Endometrial microvascular endothelial cells (primary cell): ENCODE measurements around the gene TRIM25. TPM values are rescaled to one million over a fixed set of nuclear protein-coding genes. Genes with fewer than 3 reads are reported as not detected.

Experiments used
- in situ Hi-C: cut with HindIII; loops from 2 replicates; pipeline ENCODE4 v1.10.0; 2017; ENCODE audit warnings: low sequenced_read_pairs, low pct_unique_long_range_greater_than_20kb; ENCODE audit errors: inconsistent ontology term
- total RNA-seq: library from RNA; depleted of rRNA; stranded (reverse); fragments of >200 nt; gene quantifications from one replicate; pipeline ENCODE4 v1.2.3, GENCODE V29; 2015; ENCODE audit errors: inconsistent ontology term

TRIM25 gene
- total RNA-seq, 1 donor from 2014 or later = 61.0 TPM

DNA sequence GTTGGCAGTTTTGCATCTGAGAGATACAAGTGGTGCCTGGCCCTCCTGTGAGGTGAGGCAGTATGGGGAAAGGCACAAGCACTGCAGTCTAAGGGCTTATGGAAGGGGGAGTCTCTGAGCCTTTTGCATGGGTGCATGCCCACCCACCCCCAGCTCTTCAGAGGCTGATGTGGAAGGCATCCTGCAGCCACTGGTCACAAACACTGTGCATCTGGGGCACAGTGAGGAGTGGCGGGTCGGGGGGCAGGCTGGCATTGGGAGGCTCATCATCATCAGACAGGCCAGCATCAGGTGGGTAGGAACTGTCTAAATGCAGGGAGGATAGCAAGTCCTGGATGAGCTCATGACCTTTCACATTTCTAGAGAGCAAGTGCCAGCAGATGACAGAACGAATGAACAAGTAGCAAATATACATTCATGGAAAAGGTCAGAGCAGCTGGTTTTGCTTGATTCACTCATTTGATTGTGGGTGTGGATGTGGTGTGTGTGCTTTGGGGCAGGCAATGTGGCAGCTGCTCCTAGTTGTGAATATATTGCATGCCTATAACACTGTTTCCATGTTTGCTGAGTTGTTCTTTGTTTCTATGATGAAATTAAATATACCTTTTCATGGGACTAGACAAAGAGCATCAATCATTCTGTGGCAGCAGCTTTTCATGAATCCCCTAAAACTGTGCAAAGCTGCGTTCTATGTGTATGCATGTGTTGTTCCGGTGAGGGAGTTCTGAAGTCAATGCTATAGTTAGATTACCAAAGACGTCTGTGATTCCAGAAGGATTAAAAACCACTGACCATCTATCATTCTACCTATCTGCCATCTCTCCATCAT, 29.2 kb downstream of the TRIM25 start:
- in situ Hi-C loops = no loop called here

DNA sequence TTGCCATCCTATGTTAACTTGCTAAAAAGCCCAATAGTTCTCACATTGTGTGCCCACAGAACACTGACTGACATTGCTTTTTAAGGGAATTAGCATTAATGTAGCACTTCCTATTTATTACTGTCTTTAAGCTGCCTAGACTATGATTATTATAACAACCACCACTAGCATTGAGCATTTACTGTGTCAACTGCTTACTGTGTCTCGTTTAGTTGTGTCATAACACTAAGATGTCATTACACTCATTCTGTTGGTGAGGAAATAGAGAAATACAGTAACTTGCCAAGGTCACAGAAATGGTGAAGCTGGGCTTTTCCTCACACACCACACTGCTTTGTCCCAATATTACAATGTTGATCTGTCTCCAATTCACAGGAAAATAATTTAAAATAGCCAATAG, 30.2 kb downstream of the TRIM25 start:
- in situ Hi-C loops = no loop called here

DNA sequence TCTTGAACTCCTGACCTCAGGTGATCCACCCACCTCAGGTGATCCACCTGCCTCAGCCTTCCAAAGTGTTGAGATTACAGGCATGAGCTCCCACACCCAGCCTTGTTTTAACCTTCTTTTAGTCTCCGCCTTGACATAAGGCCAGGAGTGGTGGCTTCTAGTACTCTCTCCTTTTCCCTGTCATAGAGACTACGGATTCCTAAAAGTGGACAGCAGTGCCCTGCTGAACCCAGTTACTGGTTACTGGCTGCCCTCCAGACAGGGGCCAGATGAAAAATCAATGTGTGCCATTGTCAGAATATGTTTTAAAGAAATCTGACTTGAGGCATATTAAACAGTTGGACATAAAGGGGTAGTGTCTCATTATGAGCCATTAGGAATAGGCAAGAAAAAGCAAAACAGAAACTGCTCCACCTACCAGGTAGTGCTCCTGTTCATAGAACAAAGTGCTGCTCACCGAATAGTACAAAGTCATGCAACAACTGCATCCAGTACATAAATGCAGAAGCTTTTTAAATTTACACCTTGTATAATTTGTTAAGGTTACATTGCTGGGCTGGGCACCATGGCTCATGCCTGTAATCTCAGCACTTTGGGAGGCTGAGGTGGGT, 32.1 kb downstream of the TRIM25 start:
- in situ Hi-C loops = no loop called here

DNA sequence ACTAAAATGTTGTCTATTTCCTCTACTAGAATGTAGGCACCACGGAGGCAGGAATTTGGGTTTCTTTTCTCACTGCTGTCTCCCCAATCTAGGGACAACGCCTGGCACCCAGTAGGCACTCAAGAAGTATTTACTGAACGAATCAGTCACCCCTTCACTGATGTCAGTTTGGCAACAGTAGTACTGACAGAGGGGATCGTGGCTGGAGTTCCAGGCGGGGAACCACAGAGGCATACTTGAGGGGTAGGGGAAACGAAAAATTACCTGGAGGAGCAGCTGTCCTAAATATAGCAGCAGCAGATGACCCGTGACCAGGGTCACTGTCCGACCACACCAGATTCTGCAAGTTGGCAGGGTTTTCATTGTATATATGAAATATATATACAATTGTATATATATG, 33.3 kb downstream of the TRIM25 start:
- in situ Hi-C loops = no loop called here

DNA sequence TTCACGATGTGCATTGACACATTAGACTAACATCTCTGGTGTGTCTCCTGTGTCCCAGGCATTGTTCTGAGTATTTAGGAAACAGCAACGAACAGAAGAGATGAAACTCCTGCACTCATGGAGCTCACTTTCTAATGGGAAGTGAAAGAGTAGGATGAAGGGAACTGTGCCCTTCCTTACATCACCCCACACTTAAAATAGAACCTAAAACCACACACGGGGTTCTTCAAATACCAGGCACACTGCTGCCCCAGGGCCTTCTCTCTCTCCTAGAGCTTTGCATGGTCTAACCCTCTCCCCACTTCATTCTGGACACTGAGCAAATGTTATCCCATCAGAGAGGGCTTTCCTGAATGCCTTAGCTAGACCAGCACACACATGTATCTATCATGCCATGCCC, 33.7 kb downstream of the TRIM25 start:
- in situ Hi-C loops = no loop called here

DNA sequence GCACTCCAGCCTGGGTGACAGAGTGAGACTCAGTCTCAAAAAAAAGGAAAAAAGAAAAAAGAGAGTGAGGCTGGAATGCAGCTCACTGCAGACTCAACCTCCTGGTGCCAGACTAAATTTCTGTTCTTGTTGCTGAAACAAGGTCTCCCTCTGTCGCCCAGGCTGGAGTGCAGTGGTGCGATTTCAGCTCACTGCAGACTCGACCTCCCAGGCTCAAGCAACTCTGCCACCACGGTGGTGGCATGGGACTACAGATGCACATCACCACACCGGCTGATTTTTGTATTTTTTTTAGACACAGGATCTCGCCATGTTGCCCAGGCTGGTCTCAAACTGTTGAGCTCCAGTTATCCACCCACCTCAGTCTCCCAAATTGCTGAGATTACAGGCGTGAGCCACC, 34.6 kb downstream of the TRIM25 start:
- in situ Hi-C loops = no loop called here

DNA sequence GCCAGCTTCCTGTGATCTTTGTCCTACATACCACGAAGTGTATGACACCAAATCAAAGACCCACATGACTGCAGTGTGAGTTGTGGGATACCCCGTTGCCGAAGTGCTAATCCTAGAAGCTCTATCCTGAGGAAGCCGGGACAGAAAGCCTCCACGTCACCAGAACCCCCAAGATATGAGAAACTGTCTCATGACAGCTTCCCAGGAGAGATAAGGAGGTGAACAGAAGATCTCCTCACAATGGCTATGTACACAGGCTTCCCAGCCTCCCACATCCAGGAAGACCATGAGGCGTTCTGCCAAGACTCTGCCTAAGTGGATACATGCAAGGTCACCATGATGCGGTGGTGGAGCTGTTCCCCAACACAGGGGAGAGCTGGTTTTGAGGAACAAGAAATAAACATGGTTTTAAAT, 37.1 kb downstream of the TRIM25 start:
- in situ Hi-C loops = no loop called here

DNA sequence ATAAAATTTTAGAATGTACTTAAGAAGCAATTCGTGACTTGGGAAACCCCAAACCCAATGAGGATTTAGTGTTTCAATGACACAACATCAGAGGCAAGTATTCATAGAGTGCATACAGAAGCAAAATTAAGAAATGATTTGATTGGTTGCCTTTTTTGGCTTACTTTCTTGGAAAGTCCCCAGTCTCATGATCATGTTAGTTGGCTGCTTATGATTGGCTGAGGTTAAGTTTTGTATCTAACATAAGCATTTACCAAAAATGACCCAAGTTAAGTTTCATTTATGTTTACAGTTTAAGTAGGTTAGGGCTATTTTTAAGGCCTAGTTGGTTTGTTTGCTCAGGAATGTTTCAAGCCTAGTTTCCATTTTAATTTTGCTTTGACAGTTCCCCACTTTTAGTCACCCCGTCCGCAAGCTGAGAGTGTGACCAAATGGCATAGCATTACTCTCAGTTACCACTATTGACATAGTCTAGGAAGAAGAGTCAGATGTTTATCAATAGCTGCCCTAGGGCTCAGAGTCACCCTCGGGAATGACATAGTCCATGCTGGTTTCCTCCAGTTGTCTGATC, 43.7 kb downstream of the TRIM25 start:
- in situ Hi-C loops = no loop called here

DNA sequence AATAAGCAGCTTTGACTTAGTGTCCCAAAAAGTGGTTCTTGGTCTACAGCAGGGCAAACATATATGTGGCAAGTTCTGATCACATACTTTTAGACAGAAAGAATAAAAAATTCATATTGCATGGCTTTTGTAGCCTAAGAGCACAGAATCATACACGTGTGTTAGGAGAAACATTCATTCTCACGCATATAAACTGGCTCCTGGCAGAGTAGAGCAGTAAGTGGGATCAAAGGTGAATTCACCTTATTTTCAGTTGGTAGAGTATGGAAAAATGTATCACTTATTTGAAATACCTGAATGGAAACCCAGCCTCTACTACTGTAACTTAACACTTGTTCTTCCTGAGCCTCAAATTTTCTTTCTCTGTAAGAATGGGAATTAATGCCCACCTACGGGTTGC, 45.1 kb downstream of the TRIM25 start:
- in situ Hi-C loops = no loop called here

DNA sequence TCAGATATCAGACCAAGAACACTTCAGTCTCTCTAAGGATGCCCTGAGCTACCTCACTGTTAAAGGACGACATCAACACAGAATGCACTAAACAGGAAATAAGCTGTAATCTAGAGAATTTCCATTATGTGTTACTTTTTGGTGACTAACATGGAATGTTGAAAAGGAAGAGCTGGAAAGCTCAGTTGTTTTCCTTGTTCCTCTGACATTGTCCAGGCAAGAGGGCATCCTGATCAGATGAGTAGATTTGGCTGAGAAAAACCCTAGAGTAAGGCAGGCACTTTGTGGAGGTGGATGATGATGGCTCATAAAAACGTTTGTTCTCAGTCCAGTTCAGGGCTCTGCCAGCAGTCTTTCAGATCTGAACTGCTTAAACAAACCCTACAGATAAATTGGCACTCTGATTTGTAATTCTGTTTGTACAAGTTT, 45.9 kb downstream of the TRIM25 start:
- in situ Hi-C loops = no loop called here

DNA sequence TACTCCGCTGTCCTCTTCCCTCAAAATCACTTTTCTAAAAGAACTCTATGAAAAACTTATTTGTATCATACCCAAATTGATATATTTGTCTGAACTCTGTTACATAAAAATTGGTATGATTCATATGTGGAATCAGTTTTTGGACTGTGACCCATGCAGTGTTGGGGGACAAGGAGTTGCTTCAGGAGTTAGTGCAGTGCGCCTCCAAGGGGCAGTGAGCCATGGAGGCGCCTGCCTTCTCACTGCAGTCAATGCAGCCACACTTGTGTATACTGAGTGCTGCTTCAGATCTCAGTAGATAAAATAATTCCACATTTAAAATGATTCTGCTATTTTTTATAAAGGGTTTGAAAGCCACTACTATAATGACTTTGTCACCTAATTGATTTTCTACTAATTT, 47.4 kb downstream of the TRIM25 start:
- in situ Hi-C loops = no loop called here

DNA sequence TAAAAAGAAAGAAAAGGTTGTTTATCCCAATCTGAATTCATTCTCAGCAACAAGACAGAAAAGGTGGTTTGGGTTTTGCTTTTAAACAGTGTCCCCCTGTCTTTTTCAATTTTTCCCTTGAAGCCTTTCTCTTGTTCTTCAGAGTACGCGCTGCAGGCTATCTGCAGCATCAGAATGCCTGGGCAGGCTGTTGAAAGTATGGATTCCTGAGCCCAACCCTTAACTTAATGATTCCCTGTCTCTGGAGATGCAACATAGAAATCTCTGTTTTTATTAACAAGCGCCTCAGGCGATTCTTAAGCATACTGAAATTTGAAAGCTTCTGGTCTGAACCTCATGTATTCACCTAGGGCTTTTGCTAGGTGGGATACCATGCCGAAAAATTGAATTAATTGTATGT, 47.8 kb downstream of the TRIM25 start:
- in situ Hi-C loops = no loop called here

DNA sequence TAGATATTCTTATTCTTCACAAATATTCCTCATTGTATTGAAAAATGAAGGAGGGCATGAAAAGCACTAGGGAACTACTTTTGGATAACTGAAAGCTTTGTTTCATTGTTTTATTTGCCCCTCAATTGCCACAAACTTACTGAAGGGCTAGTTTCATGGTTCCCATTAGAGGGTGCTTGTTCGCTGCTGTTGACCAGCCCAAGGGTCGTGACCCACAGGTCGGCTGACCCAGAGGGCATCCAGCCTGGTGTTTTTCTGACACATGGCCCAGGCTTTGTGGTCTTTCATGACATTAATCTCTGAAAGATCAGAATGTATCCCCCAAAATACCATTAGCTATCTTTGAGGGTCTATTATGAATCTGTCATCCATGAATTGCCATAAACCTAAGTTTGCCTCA, 49.9 kb downstream of the TRIM25 start:
- in situ Hi-C loops = no loop called here

DNA sequence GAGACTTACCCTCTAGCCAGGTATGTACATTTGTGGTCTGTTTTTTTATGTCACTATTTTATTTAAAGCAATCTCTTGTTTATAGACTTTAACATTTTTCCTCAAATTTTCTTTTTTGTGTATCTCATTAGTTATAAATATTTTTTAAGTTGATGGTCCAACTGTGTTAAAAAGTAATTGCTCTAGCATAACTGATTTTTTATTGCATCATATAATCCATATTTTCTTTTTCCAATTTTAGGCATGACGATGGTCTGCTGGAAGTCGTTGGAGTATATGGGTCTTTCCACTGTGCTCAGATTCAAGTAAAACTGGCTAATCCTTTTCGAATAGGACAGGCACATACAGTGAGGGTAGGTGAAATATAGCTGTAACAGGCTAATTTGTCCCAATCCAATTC, 52.0 kb downstream of the TRIM25 start:
- in situ Hi-C loops = no loop called here

DNA sequence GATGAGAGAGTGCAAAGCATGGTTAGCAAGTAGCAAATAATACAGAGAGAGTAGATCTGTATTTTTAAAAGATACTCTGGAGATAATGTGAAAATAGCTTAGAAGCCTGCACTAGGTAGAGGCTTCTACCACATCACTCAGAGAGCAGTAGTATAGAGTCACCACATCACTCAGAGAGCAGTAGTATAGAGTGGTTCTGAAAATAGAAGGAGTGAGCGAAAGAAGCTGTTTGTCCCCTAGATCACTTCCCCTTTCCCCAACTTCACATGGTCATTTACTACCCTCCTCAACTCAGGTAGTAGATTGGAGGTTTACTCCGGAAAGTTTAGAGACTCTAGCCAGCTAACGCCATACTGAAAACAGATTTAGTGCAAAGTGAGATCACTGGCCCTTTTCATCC, 62.8 kb downstream of the TRIM25 start:
- in situ Hi-C loops = no loop called here

DNA sequence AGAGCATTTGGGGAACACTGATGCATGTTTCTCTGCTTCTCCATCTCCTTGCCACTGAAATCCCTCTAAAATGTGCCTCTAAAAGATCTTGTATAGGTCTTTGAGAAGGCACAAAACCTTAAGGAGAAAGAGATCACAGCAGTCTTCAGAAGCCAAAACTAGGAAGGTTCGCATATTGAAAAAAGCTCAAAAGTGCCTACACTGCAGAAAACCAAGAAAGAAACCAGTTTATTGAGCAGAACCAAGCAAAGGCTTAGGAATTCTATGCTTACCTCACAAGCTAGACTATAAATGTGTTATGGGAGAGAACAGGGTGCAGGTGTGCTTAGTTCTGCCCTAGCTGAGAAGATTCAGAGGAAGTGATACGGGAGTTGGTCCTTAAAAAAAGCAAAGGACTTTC, 63.3 kb downstream of the TRIM25 start:
- in situ Hi-C loops = no loop called here

DNA sequence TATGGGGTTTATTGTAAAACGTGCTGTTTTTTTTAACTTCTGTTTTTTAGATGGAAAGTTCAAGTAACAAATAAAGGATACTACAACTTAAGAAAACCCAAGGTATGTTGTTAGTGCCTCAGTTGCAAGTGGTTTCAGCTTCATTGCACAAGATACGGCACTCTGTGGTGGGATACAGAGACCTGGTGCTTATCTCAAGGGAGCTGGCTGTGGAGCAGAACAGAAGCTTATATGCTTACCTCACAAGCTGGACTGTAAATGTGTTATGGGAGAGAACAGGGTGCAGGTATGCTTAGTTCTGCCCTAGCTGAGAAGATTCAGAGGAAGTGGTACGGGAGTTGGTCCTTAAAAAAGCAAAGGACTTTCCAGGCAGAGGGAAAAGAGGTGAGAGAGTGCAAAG, 64.7 kb downstream of the TRIM25 start:
- in situ Hi-C loops = loop anchor here (25.0 kb wide), 1 partner anchor 88 kb away; no protein-coding TSS in a partner anchor

DNA sequence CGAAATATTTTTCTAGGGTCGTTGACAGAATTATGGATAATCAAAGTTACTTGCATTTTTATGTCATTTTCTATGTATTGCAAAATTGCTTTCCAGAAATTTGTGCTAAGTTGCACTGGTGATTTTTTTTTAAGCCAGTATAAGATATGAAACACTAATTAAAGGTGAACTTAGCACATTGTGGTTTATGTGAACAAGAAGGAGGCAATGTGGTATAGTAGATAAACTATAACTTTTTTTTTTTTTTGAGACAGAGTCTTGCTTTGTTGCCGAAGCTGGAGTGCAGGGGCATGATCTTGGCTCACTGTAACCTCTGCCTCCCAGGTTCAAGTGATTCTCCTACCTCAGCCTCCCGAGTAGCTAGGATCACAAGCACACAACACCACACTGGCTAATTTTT, 66.7 kb downstream of the TRIM25 start:
- in situ Hi-C loops = loop anchor here (25.0 kb wide), 1 partner anchor 90 kb away; no protein-coding TSS in a partner anchor

DNA sequence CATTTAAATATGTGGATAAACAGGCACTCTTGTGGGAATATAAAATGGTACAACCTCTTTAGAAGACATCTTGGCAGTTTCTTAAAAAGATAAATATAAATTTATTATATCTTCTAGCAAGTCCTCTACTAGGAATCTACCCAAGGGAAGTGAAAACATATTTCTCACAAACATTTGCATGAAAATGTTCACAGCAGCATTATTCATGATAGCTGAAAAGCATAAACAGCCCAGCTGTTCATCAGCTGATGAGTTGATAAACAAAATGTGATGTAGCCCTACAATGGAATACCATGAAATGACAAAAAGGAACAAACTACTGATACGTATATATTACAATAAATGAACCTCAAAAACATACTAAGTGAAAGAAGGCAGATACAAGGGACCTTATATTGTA, 67.9 kb downstream of the TRIM25 start:
- in situ Hi-C loops = loop anchor here (25.0 kb wide), 1 partner anchor 91 kb away; no protein-coding TSS in a partner anchor

DNA sequence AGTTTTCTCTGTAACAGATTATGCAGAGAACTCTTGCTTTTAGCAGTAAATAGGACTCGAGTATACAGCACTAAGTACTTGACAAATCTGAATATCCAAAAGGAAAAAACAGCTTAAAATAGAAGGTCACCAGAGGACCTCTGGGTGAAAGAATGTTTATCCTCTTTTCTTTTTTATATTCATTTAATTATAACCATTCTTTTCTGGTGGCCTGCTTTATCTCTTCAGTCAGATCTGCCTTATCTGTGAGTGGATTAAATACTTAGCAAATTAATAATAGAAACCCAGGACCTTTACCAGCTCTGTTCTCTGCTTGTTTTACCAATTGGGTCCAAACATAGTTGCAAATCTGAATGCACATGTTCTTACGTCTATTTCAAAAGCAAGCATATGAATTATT, 71.3 kb downstream of the TRIM25 start:
- in situ Hi-C loops = loop anchor here (25.0 kb wide), 1 partner anchor 95 kb away; no protein-coding TSS in a partner anchor
